SJCRH30 (cell line): ENCODE data around the gene GLCCI1. TPM values are rescaled to one million over a fixed set of nuclear protein-coding genes. Genes with fewer than 3 reads are reported as not detected.
"Not testable (repeated sequence)": the region's sequence is repeated elsewhere in the genome, so short reads cannot be mapped to it uniquely, and the experiment has no call there.

Experiments used
- DNase-seq, 2 experiments: peaks; one replicate each; pipeline ENCODE4 v3.0.0-alpha.2; 2015 to 2020
- H3K27ac ChIP-seq: fragments of 250-450 bp; sonication (Bioruptor Pico); 2 replicates; pipeline ENCODE4 v1.5.1; 2020; ENCODE audit warnings: mild to moderate bottlenecking, moderate library complexity
- H3K27me3 ChIP-seq: fragments of 250-450 bp; sonication (Bioruptor Pico); 2 replicates; pipeline ENCODE4 v1.5.1; 2020; ENCODE audit warnings: mild to moderate bottlenecking, moderate library complexity
- H3K36me3 ChIP-seq: fragments of 250-450 bp; sonication (Bioruptor Pico); 2 replicates; pipeline ENCODE4 v1.5.1; 2020; ENCODE audit warnings: mild to moderate bottlenecking, moderate library complexity
- H3K4me1 ChIP-seq: fragments of 250-450 bp; sonication (Bioruptor Pico); 2 replicates; pipeline ENCODE4 v1.5.1; 2020; ENCODE audit warnings: mild to moderate bottlenecking, moderate library complexity
- H3K4me3 ChIP-seq: fragments of 250-450 bp; sonication (Bioruptor Pico); 2 replicates; pipeline ENCODE4 v1.5.1; 2020; ENCODE audit warnings: mild to moderate bottlenecking, moderate library complexity
- H3K9me3 ChIP-seq: fragments of 250-450 bp; sonication (Bioruptor Pico); replicated peaks from 2 replicates; pipeline ENCODE4 v1.5.1; 2020; ENCODE audit warnings: mild to moderate bottlenecking, moderate library complexity
- total RNA-seq: library from RNA; depleted of rRNA; stranded (reverse); fragments of >200 nt; shearing (Covaris generic); gene quantifications from 2 replicates; pipeline ENCODE4 v1.2.3, GENCODE V29; 2014

Gene GLCCI1
- total RNA-seq, 1 experiment from 2014 or later: 11.8 TPM

GRCh38 chr7:8094164-8095140, 125.9 kb downstream of the GLCCI1 start:
- Histone ChIP-seq H3K27me3 (no peaks in the 10 kb centered on the region), H3K27ac (no peak overlapping the region), H3K4me1 (no peaks in the 10 kb centered on the region), H3K36me3 (no peaks in the 10 kb centered on the region), H3K4me3 (no peak overlapping the region), H3K9me3 (no peaks in the 10 kb centered on the region)
- no peak for DNase-seq

- not testable (repeated sequence) for H3K4me1 ChIP-seq, H3K27ac ChIP-seq, H3K36me3 ChIP-seq, H3K27me3 ChIP-seq, H3K4me3 ChIP-seq, H3K9me3 ChIP-seq, DNase-seq
These were observed 132.7 kb downstream of the GLCCI1 start for GRCh38 chr7:8101292-8101691.

GRCh38 chr7:8103282-8103681, 134.7 kb downstream of the GLCCI1 start:
- no peak overlapping the region for H3K27ac ChIP-seq
- H3K4me3 ChIP-seq: no peak overlapping the region
- H3K27me3 ChIP-seq: no peaks in the 10 kb centered on the region
- no peak for DNase-seq
- H3K36me3 ChIP-seq: no peaks in the 10 kb centered on the region
- peaks cover 5% of the 10 kb centered on the region for H3K9me3 ChIP-seq
- no peaks in the 10 kb centered on the region for H3K4me1 ChIP-seq

- Histone ChIP-seq H3K36me3 (no peaks in the 10 kb centered on the region), H3K4me1 (no peaks in the 10 kb centered on the region), H3K9me3 (no peaks in the 10 kb centered on the region; the same call in 1 of the 2 replicates), H3K27me3 (no peaks in the 10 kb centered on the region), H3K4me3 (no peak overlapping the region), H3K27ac (no peak overlapping the region)
- no peak for DNase-seq
These were observed 137.0 kb downstream of the GLCCI1 start for GRCh38 chr7:8105449-8106095.

GRCh38 chr7:8109196-8110022, 140.8 kb downstream of the GLCCI1 start:
- DNase-seq: no peak

GRCh38 chr7:8111282-8111960, 142.8 kb downstream of the GLCCI1 start:
- no peak overlapping the region for H3K27ac ChIP-seq
- DNase-seq: no peak
- no peaks in the 10 kb centered on the region for H3K27me3 ChIP-seq
- H3K4me1 ChIP-seq: no peaks in the 10 kb centered on the region
- H3K4me3 ChIP-seq: no peak overlapping the region
- H3K9me3 ChIP-seq: no peaks in the 10 kb centered on the region; the same call in 1 of the 2 replicates
- no peaks in the 10 kb centered on the region for H3K36me3 ChIP-seq

More at GRCh38 chr7:8109196-8110022, 140.8 kb downstream of the GLCCI1 start:
- no peaks in the 10 kb centered on the region for H3K27me3 ChIP-seq
- H3K9me3 ChIP-seq: no peaks in the 10 kb centered on the region; the same call in 1 of the 2 replicates
- H3K4me1 ChIP-seq: no peaks in the 10 kb centered on the region
- no peak overlapping the region for H3K4me3 ChIP-seq
- no peaks in the 10 kb centered on the region for H3K36me3 ChIP-seq
- H3K27ac ChIP-seq: no peak overlapping the region

- no peaks in the 10 kb centered on the region; the same call in 1 of the 2 replicates for H3K9me3 ChIP-seq
- H3K4me3 ChIP-seq: no peak overlapping the region
These were observed 144.1 kb downstream of the GLCCI1 start for GRCh38 chr7:8112685-8113084.

GRCh38 chr7:8113184-8113583, 144.6 kb downstream of the GLCCI1 start:
- H3K9me3 ChIP-seq: no peaks in the 10 kb centered on the region; the same call in 1 of the 2 replicates
- H3K36me3 ChIP-seq: no peaks in the 10 kb centered on the region
- H3K4me3 ChIP-seq: no peak overlapping the region
- H3K27ac ChIP-seq: no peak overlapping the region
- H3K4me1 ChIP-seq: no peaks in the 10 kb centered on the region
- no peaks in the 10 kb centered on the region for H3K27me3 ChIP-seq
- DNase-seq: no peak

More at GRCh38 chr7:8112685-8113084, 144.1 kb downstream of the GLCCI1 start:
- Histone ChIP-seq H3K27ac (no peak overlapping the region), H3K36me3 (no peaks in the 10 kb centered on the region), H3K4me1 (no peaks in the 10 kb centered on the region), H3K27me3 (no peaks in the 10 kb centered on the region)
- DNase-seq: no peak

GRCh38 chr7:8114175-8114574, 145.6 kb downstream of the GLCCI1 start:
- no peak for DNase-seq
- H3K27ac ChIP-seq: no peak overlapping the region
- H3K9me3 ChIP-seq: no peaks in the 10 kb centered on the region; the same call in 1 of the 2 replicates
- H3K4me3 ChIP-seq: no peak overlapping the region
- H3K27me3 ChIP-seq: no peaks in the 10 kb centered on the region
- H3K36me3 ChIP-seq: no peaks in the 10 kb centered on the region
- no peaks in the 10 kb centered on the region for H3K4me1 ChIP-seq

- no peak overlapping the region for H3K4me3 ChIP-seq
- no peaks in the 10 kb centered on the region; the same call in 1 of the 2 replicates for H3K9me3 ChIP-seq
- H3K27me3 ChIP-seq: no peaks in the 10 kb centered on the region
- no peaks in the 10 kb centered on the region for H3K36me3 ChIP-seq
- H3K27ac ChIP-seq: no peak overlapping the region
- H3K4me1 ChIP-seq: no peaks in the 10 kb centered on the region
- no peak for DNase-seq
These were observed 147.2 kb downstream of the GLCCI1 start for GRCh38 chr7:8115547-8116402.

- no peaks in the 10 kb centered on the region for H3K36me3 ChIP-seq
- H3K4me3 ChIP-seq: no peak overlapping the region
- no peaks in the 10 kb centered on the region for H3K4me1 ChIP-seq
- no peak for DNase-seq
- H3K9me3 ChIP-seq: no peaks in the 10 kb centered on the region; the same call in 1 of the 2 replicates
- no peaks in the 10 kb centered on the region for H3K27me3 ChIP-seq
- no peak overlapping the region for H3K27ac ChIP-seq
These were observed 148.6 kb downstream of the GLCCI1 start for GRCh38 chr7:8117195-8117594.

GRCh38 chr7:8119262-8119661, 150.7 kb downstream of the GLCCI1 start:
- Histone ChIP-seq H3K27me3 (no peaks in the 10 kb centered on the region), H3K27ac (no peak overlapping the region), H3K36me3 (no peaks in the 10 kb centered on the region), H3K4me1 (no peaks in the 10 kb centered on the region), H3K9me3 (no peaks in the 10 kb centered on the region; the same call in 1 of the 2 replicates), H3K4me3 (no peak overlapping the region)
- DNase-seq: no peak

- no peaks in the 10 kb centered on the region for H3K36me3 ChIP-seq
- no peaks in the 10 kb centered on the region for H3K4me1 ChIP-seq
- no peak for DNase-seq
- H3K4me3 ChIP-seq: no peak overlapping the region
- H3K27me3 ChIP-seq: no peaks in the 10 kb centered on the region
- no peak overlapping the region for H3K27ac ChIP-seq
- H3K9me3 ChIP-seq: no peaks in the 10 kb centered on the region
These were observed 151.9 kb downstream of the GLCCI1 start for GRCh38 chr7:8120390-8121058.
